GM18861 (cell line): ENCODE results near the gene WNK2.
"Not testable (repeated sequence)": the region's sequence is repeated elsewhere in the genome, so short reads cannot be mapped to it uniquely, and the experiment has no call there.

ENCODE experiments used
- ATAC-seq: cut with Tn5 transposase; IDR thresholded peaks from one replicate; pipeline ENCODE4 v1.9.1; 2021; ENCODE audit not compliant: unreplicated experiment

Gene WNK2

DNA sequence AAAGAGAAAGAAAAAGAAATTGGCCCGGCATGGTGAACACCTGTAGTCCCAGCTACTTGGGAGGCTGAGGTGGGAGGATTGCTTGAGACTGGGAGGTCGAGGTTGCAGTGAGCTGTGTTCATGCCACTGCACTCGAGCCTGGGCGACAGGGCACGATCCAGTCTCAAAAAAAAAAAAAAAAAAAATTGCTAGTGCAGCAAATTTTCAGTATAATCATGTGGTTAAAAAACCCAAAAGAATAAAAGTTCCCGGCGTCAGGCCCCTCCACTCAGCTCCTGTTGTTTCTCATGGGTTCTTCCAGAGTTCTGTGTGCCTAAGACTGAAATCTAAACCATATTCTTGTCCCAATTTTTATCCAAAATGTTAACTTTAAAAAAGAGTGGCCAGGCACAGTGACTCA lies 49.1 kb downstream of the WNK2 start:
- ATAC-seq = no peak

DNA sequence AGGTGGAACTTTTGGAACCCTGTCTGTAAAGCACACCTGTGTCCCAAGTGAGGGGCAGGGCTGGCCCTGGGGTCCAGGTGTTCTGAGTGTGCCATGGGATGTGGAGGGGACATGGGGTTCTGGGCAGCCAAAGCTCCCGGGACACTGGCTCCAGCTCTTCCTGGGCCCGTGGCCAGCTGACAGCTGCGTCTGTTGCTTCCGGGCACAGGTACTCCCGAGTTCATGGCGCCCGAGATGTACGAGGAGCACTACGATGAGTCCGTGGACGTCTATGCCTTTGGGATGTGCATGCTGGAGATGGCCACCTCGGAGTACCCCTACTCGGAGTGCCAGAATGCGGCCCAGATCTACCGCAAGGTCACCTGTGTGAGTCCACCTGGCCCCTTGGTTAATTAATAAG lies 50.7 kb downstream of the WNK2 start:
- ATAC-seq = no peak

DNA sequence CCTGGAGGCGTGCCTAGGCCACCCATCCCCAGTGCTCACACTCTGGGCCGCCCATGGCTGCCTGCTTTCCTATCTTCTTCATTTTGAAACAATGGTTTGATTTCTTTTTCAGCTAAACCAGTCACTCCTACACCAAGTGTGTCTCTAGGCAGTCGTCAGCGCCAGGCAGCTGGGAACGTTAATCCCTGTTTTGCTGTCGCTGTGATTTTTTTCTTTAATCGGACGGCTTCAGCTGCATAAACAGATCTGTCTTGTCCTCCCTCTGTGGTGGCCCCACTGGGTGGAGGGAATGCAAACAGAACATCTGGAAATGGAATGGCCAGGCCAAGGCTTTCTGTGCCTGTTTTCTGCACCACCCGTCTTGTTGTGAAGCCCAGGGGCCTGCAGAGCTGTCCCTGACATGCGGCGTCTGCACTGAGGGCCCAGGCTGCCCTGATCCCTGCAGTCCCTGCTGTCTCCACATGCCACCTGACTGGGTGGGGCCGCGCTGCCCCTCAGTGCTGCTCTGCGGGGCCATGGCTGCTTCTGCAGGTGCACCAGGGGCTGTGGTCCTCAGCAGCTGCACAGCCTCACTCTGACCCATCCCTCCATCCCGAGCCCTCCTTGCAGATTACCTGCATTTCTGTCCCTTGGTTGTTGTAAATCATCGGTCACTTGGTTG lies 51.5 kb downstream of the WNK2 start:
- ATAC-seq = no peak

DNA sequence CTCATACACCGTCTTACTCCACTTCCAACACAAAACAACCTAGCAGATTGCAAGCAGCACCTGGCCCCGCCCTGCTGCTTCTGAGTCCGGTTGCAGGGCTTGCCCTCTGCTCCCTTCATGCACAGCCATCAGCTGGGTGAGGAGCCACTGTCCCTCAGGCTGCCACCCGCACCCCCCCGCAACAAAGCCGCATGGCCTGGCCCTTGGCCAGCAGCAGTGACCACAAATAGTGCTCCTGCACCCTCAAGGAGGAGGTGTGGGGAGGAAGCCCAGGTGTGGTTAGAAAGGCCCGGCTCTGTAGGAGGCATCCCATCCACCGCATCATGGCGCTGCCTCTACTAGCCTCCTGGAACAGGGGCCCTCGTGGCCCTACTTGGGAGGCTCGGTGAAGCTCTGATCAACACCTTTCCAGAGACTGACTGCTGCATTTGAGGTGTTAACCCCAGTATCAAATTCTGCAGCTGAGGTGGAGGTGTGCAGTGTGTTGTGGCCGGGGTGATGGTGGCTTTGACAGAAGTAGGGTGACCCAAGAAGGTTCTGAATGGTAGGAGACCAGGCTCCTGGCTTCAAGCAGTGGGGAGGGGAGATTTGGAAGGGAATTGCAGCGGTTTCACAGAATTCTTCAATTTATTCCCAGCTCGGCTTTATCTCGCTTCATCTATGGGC lies 52.7 kb downstream of the WNK2 start:
- no peak for ATAC-seq

DNA sequence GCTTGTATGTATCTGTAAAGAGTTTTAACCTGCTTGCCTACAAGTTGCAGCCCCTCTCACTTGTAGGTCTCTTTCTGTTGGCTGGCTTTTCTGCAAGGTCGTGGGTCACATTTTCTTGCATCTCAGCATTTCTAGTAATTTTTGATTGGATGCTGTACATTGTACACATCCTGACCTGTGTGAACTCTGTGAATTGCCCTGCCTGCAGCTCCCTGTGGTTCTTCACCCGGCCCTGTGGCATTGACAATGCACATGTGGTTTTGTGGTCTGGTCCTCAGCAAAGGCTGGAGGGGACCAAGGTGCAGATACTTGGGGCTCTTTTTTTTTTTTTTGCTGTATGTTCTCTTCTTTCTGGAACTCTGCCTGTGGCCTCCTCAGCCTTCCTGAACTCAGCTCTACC lies 53.6 kb downstream of the WNK2 start:
- ATAC-seq = no peak

DNA sequence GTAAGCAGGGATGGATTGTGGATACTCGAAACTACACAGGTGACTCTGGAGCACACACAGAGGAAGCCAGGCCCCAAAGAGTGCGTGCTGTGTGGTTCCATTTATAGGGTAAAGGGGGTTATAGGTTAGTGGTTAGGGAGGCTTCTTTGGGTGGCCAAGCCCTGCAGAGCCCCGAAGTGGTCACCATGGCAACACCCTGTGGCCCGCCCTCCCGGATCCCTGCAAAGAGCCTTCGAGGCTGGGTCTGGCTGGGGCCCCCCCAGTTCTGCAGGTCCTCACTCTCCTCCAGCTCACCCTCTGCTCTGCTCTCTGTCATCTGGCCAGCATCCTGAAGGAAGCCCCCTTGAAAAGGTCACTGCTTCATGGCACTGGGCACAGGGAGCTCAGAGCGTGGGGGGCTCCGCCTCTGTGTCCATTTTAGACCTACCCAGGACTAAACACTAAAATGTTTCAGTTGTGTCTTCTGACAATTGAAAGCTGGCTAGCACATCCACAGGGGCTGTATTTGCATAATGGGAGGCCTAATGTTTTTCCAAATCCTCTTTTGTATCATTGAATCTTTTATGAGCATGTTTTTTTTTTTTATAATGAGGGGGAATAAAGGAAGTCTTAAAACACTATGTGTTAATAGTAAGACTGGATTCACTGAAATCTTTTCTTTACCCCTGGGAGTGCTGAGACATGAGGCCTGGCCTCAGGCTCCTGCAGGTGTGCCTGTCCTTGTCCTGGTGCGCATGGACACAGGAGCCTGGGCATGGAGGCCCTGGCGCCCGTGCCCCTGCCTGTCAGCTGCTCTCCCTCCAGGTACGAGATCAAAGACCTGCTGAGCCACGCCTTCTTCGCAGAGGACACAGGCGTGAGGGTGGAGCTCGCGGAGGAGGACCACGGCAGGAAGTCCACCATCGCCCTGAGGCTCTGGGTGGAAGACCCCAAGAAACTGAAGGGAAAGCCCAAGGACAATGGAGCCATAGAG lies 55.3 kb downstream of the WNK2 start:
- no peak for ATAC-seq

DNA sequence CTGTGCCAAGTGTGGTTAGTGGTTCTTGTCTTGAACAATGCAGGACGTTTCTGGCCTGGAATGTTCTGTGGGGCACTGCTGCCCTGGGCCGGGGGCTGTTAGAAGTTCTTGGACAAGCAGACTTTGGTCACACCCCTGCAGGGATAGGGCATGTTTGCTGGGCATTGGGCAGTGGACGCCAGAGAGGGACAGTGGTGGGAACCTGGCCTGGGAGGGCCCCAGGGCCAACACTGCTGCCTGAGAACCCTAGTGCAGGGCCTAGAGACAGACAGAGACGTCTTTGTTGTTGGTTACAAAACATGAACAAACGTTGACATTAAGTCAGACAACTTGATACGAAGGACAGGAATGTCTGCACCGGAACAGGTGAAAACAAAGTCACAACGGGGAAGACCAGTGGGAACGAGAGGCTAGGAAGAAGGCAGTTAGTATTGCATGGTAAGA lies 57.0 kb downstream of the WNK2 start:
- no peak for ATAC-seq

DNA sequence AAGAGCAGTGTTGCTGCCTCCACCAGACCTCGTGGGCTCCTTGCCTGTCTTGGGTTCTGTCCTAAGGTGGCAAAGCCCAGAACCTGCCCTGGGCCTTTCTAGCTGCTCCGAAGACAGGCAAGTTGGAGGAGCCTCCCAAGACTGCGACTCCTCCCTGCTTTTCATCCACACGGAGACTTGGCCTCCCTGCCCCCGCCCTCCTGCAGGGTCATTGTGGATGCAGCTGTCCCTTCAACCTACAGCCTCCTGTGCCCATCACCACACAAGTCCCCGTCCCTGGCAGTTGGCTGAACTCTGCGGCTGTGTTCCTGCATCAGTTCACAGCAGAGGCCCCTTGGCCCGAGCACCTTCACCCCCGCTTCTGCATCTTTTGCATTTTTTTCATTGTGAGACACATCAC lies 59.2 kb downstream of the WNK2 start:
- ATAC-seq = no peak

DNA sequence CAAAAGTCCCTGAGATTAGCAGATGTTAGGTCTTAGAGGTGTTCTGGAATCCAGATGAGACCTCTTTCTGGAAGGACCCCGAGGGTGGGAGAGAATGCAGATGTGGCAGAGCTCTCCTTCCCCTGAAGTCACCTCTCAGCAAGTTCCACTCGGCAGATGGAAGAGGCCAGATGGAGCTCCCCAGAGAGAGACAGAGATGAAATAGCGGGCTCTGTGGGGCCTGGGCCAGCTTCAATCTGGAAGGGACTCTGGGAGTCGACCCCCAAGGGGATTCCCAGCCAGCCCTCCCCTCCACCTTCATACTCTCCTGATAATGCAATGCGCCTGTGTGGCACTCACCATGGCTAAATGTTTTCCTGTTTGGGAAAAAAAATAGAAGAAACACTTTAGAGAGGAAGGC lies 60.2 kb downstream of the WNK2 start:
- ATAC-seq = no peak

DNA sequence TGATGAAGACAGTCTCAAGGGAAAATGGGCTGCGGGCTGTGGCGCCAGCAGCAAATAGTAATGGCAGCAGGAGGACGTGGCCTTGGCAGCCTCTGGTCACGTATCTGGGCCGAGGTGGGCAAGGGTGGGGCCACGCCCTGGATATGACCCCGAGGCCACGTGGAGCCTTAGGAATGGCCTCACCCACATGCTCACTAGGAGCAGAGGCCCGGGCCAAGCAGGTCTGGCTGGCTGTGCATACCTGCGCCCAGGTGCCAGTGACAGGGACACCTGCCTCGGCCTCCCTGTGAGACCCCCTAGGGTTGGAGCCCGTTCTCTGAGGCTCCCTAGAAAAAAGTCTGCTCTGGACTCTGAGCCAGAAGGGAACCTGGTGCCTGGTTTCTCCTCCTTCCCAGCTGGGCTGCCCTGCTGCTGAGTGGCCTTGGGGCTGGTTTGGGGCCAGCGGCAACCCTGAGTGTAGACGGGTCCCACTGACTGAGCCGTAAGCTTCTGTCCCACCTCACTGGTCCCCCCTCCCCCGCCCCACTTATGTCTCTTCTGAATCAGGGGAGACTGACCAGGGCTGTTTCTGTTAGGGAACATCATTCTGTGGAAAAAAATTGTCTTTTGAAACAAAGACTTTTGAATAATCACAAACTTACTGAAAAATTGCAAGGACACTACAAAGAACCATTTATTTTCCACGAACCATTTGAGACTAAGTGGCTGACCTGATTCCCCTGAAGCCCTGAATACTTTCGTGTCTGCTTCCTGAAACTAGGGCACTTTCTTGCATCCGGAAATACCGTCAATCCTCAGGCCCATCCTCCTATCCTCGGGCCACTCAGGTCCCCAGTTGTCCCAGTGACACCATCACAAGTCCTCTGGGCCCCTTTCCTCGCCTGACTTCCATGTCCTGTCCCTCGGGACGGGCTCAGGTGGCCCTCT lies 60.8 kb downstream of the WNK2 start:
- ATAC-seq = no peak

DNA sequence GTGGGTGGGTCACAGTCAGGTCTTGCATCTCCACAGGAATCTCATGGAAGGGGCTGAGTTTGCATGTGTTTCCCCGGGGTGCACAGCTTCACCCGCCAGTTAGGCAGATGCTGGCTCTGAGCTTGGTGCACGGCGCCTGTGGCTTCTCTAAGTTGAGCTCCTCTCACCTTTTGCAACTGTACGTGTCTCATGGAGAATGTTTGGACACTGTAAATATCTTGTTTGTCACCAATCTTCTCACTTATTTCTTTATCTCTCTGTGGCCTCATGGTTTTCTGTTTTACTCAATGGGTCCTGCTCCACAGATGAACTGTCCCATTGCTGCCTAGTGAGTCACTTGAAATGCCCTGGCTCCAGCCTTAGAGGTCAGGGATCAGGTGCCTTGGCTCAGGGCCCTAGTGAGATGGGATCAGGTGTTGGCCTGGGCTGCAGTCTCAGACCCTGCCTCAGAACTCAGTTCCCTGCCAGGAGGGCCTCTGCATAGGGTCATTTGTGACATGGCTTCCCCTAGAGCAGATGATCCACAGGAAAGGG lies 61.6 kb downstream of the WNK2 start:
- no peak for ATAC-seq

DNA sequence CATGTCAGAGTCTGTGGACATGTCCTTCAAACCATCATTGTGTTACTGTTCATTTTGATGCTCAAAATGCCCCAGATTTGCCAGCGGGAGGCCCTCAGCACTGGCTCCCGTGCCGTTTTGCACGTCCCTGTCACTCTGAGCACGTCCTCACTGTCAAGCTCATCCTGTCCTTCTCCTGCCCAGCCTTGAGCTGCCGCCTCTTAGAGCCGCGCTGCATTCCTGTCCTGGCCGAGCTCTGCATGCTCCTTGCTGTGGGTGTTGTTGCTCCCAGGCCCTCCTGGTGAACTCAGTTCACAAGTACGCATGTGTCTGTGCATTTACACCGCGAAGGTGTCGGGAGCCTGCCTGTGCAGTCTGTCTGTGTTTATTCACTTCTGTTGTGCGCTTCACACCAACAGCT lies 62.2 kb downstream of the WNK2 start:
- no peak for ATAC-seq

DNA sequence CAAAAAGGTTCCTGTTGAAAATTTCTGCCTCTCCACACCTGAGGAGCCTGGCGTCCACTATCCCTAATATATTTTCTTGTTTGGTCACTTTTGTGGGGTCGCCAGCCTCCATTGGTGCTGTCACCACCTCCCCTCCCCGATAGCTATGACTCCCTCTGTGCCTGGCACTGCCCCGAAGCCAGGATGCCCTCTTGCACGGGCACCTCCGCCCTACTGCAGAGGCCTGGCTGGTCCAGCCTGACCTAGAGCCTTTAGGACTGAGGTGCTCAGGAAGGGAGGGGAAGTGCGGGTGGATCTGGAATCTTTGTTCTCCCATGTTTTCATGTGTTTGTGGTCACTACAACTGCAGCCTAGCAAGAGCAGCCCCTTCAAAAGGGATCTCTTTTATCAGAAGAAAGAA lies 62.6 kb downstream of the WNK2 start:
- ATAC-seq = no peak

DNA sequence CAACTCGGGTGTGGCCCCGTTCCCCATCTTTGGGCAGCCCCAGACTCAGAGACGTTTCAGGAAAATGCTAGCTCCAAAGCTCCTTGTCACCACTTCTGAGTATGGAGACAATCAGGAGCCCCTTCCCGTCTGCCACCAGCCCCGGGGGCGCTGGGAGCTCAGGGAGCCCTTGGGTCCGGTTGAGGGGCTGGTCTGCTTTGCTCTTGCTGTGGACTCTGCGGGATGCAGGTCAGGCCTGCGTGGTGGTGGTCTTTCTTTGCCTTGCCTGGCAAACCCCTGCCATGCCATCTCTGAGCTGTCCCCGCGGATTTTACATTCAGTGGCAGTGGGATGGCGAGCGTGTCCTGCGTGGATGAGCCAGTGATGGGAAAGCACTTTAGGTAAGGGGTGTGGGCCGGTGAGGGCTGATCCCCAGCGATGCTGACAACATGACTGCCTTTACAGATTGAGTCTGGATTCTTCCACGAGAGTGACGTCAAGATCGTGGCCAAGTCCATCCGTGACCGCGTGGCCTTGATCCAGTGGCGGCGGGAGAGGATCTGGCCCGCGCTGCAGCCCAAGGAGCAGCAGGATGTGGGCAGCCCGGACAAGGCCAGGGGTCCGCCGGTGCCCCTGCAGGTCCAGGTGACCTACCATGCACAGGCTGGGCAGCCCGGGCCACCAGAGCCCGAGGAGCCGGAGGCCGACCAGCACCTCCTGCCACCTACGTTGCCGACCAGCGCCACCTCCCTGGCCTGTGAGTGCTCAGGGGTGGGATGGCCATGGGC lies 63.3 kb downstream of the WNK2 start:
- no peak for ATAC-seq

DNA sequence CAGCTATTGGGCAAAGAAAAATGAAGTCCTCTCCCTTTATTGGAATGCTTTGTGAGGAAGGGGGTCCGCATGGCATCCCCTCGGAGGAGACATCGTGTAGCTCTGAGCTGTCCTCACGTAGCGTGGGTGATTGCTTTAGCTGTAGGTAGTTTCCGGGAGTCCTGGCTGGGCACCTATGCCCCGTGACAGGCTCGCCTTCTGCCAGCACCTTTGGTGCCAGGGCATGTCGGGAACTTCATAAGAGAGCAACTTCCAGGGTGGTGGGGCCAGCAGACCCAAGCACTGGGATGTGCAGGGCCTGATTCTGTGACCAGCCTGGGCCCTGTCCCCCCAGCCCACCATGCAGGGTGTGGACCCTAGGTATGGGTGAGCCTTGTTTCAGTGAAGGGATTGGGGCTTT lies 64.0 kb downstream of the WNK2 start:
- ATAC-seq = no peak

DNA sequence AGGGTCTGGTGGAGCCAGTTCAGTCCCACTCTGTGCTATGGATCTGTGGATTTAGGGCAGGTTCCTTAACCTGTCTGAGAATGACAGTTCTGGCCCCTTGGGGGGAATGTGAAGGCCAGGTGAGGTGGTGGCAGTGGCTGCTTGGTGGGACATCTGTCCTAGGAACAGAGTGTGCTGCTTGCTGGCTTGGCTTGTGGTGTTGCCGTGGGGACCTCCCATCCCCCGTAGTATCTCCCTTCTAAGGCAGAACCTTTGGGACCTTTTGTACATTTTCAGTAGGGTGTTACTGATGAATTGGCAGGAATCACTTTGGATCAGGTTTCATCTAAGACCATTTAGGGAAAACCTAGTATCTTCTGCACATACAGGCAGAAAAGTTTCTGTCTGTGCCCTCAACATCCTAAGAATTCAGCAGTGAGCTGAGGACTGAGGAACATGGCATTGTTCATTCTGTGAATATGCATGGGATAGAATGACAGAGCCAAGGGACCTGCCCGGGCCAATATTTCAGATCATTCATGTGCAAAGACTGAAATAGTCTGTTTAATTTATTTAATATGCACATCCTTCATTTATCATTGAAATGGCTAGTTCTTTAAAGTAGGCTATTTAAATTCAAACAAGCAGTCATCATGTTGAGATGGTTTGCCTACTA lies 64.6 kb downstream of the WNK2 start:
- no peak for ATAC-seq

DNA sequence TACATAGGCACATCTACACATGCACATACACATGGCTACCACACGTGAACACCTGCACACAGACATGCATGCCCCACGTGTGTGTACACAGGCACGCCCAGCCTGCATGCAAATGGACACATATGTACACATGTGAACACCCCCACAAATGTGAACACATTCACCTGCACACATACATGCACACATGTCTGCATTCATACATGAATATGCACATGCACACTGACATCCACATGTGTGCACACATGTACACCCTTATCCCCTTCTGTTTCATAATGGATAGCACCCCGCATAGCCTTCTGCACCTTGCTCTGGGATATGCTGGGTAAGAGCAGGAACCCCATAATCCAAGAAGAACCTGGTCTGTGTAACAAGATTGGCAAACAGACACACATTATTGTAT lies 66.2 kb downstream of the WNK2 start:
- no peak for ATAC-seq

DNA sequence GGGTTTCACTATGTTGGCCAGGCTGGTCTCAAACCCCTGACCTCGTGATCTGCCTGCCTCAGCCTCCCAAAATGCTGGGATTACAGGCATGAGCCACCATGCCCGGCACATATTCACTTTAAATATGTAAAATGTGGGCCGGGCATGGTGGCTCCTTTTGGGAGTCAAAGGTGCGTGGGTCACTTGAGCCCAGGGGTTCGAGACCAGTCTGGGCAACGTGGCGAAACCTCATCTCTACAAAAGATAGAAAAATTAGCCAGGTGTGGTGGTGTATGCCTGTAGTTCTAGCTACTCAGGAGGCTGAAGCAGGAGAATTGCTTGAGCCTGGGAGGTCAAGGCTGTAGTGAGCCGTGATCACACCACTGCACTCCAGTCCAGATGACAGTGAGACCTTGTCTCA lies 67.4 kb downstream of the WNK2 start:
- ATAC-seq = not testable (repeated sequence)

DNA sequence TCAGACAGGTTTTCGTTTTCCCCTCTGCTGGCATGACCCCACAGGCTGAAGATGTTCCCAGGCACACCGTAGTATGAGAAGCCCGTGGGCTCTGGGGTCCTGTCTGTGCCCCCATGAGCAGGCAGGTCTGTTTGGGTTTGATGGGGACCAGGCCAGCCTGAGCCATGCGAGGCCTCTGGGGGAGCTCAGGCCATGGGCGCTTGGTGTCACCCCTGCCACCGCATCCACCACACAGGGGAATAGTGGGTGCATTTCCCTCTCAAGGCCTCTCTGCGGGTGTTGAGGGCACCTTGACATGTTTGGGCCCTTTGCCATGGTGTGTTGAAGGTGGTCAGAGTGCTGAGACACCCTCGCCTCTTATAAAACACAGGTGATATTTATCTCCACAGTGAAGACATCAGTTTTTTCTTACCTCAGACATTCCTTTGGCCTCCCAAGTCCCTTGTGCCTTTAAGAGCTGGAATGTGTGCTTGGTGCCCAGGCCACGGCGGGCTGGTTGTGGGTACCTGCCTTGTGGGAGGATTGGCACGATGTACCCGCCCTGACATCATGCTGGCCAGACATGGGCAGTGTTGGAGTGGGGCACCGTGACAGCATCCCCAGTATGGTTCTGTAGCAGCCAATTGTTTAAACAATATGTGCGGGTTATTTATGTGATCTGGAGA lies 68.3 kb downstream of the WNK2 start:
- ATAC-seq = no peak
